ENCODE measurements around the gene GRK4. TPM values are rescaled to one million over a fixed set of nuclear protein-coding genes. Genes with fewer than 3 reads are reported as not detected.

GRK4 gene
- polyA plus RNA-seq, 1 of the 3 experiments (the other 2 are of a cell fraction) = 2.7 TPM

DNA sequence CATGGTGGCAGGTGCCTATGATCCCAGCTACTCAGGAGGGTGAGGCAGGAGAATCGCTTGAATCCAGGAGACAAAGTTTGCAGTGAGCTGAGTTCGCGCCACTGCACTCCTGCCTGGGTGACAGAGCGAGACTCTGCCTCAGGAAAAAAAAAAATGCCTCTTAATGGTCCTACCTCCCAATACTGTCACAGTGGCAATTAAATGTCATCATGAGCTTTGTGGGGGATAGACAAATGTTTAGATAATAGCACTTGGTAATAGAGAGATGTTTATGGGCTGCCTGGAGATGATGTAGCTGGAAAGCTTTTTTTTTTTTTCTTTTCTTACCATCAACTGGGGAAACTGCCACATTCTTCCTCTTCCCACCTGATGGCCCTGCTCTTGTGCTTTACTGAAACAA lies 33.0 kb downstream of the GRK4 start:
- 93% methylated on average over 4 of the region's 4 CpGs for WGBS (ENCODE audit: low lambda C conversion rate)
- H3K4me3 ChIP-seq (ENCODE audit: low read depth in 2 of 2, low read length in 1 of 2) = no peak overlapping the region
- ChIA-PET POLR2A (no interaction called here), CTCF (interaction anchor here (0.6 to 5.5 kb wide), 2 partner anchors 18 to 1270 kb away, joined by 4 to 28 read pairs; no protein-coding TSS in a partner anchor)
- H3K27ac ChIP-seq (ENCODE audit: low read depth in 2 of 2, low read length in 1 of 2) = no peak overlapping the region
- H3K4me1 ChIP-seq (ENCODE audit: control insufficient read depth in 1 of 2, insufficient read depth in 2 of 2, low read depth in 1 of 2, low read length in 1 of 2) = no peaks in the 10 kb centered on the region
- H2AFZ ChIP-seq (ENCODE audit: low read depth) = no peak overlapping the region
- no peak overlapping the region for H3K9ac ChIP-seq
- DNase-seq = no peak
- H3K27me3 ChIP-seq (ENCODE audit: insufficient read depth) = no peaks in the 10 kb centered on the region
- no peaks in the 10 kb centered on the region for H3K9me2 ChIP-seq
- H4K20me1 ChIP-seq (ENCODE audit: insufficient read depth) = no peaks in the 10 kb centered on the region
- TF ChIP-seq YY1 (IDR thresholded peaks at IDR 0.05; ENCODE audit: low read depth) = no peak
- TF ChIP-seq, protein P1, sequence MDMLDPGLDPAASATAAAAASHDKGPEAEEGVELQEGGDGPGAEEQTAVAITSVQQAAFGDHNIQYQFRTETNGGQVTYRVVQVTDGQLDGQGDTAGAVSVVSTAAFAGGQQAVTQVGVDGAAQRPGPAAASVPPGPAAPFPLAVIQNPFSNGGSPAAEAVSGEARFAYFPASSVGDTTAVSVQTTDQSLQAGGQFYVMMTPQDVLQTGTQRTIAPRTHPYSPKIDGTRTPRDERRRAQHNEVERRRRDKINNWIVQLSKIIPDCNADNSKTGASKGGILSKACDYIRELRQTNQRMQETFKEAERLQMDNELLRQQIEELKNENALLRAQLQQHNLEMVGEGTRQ (IDR thresholded peaks at IDR 0.05; ENCODE audit: borderline replicate concordance, low read depth, low read length) = no peak
- no peak for TF ChIP-seq FOSL2 (IDR thresholded peaks at IDR 0.05; ENCODE audit: borderline replicate concordance, low read depth)
- no peak for TF ChIP-seq JUND (IDR thresholded peaks at IDR 0.05)
- TF ChIP-seq POLR2AphosphoS5 (IDR thresholded peaks at IDR 0.05; ENCODE audit: low read depth, low read length) = no peak
- no peak for TF ChIP-seq NRF1 (IDR thresholded peaks at IDR 0.05; ENCODE audit: low read depth, low read length)
- no peak for TF ChIP-seq TAF1 (IDR thresholded peaks at IDR 0.05; ENCODE audit: borderline replicate concordance, low read depth, low read length)
- no peak for TF ChIP-seq SIN3A (IDR thresholded peaks at IDR 0.05; ENCODE audit: borderline replicate concordance, low read depth, low read length)
- TF ChIP-seq, protein P2, sequence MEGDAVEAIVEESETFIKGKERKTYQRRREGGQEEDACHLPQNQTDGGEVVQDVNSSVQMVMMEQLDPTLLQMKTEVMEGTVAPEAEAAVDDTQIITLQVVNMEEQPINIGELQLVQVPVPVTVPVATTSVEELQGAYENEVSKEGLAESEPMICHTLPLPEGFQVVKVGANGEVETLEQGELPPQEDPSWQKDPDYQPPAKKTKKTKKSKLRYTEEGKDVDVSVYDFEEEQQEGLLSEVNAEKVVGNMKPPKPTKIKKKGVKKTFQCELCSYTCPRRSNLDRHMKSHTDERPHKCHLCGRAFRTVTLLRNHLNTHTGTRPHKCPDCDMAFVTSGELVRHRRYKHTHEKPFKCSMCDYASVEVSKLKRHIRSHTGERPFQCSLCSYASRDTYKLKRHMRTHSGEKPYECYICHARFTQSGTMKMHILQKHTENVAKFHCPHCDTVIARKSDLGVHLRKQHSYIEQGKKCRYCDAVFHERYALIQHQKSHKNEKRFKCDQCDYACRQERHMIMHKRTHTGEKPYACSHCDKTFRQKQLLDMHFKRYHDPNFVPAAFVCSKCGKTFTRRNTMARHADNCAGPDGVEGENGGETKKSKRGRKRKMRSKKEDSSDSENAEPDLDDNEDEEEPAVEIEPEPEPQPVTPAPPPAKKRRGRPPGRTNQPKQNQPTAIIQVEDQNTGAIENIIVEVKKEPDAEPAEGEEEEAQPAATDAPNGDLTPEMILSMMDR (IDR thresholded peaks at IDR 0.05) = no peak
- TF ChIP-seq SMC3 (IDR thresholded peaks at IDR 0.05; ENCODE audit: low read depth, low read length) = no peak
- TF ChIP-seq NFIC (IDR thresholded peaks at IDR 0.05; ENCODE audit: borderline replicate concordance) = no peak
- no peak for TF ChIP-seq RFX5 (IDR thresholded peaks at IDR 0.05; ENCODE audit: low read length)
- TF ChIP-seq GATA2 (CRISPR knock-in tag; IDR thresholded peaks at IDR 0.05) = no peak
- TF ChIP-seq, protein P3, sequence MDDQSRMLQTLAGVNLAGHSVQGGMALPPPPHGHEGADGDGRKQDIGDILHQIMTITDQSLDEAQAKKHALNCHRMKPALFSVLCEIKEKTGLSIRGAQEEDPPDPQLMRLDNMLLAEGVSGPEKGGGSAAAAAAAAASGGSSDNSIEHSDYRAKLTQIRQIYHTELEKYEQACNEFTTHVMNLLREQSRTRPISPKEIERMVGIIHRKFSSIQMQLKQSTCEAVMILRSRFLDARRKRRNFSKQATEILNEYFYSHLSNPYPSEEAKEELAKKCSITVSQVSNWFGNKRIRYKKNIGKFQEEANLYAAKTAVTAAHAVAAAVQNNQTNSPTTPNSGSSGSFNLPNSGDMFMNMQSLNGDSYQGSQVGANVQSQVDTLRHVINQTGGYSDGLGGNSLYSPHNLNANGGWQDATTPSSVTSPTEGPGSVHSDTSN (IDR thresholded peaks at IDR 0.05) = no peak
- TF ChIP-seq EZH2phosphoT487 (IDR thresholded peaks at IDR 0.05; ENCODE audit: borderline replicate concordance, low read depth) = no peak
- TF ChIP-seq, protein P4, sequence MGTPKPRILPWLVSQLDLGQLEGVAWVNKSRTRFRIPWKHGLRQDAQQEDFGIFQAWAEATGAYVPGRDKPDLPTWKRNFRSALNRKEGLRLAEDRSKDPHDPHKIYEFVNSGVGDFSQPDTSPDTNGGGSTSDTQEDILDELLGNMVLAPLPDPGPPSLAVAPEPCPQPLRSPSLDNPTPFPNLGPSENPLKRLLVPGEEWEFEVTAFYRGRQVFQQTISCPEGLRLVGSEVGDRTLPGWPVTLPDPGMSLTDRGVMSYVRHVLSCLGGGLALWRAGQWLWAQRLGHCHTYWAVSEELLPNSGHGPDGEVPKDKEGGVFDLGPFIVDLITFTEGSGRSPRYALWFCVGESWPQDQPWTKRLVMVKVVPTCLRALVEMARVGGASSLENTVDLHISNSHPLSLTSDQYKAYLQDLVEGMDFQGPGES (IDR thresholded peaks at IDR 0.05; ENCODE audit: low read depth, low read length) = no peak
- no peak overlapping the region for H3K4me2 ChIP-seq
- no peaks in the 10 kb centered on the region for H3K79me2 ChIP-seq (ENCODE audit: insufficient read depth)
- no peaks in the 10 kb centered on the region for H3F3A ChIP-seq (replicated peaks; ENCODE audit: insufficient read depth)
- H3K36me3 ChIP-seq (replicated peaks in 1 of 2; ENCODE audit: control insufficient read depth in 1 of 2, insufficient read depth in 2 of 2, low read length in 1 of 2) = no peaks in the 10 kb centered on the region
- H3K9me3 ChIP-seq = no peaks in the 10 kb centered on the region
